HepG2 (cell line): ENCODE data around the gene BCL2L13. TPM values are rescaled to one million over a fixed set of nuclear protein-coding genes. Genes with fewer than 3 reads are reported as not detected.

ENCODE experiments used
- CCAR2 ChIP-seq: fragments of 200-400 bp; formaldehyde crosslinking; optimal IDR thresholded peaks from 2 replicates; pipeline ENCODE3; 2018; ENCODE audit warnings: low read depth, mild to moderate bottlenecking, low read length, moderate library complexity
- FOSL2 ChIP-seq: sonication (generic); formaldehyde crosslinking; IDR thresholded peaks from 2 replicates; pipeline ENCODE4 v1.4.0; 2020; ENCODE audit warnings: missing genetic modification reagents
- GABPA ChIP-seq, 2 experiments: IDR thresholded peaks; 2 replicates each; pipeline ENCODE4 v1.6.1; 2011 to 2016; ENCODE audit warnings: low read depth in 2 of 2, low read length in 1 of 2, missing biosample characterization in 1 of 2, missing genetic modification characterization in 1 of 2
- HNRNPH1 ChIP-seq: fragments of 200-400 bp; formaldehyde crosslinking; optimal IDR thresholded peaks from 2 replicates; pipeline ENCODE3; 2017; ENCODE audit warnings: mild to moderate bottlenecking, low read depth, low read length
- LBX2 ChIP-seq: sonication (generic); formaldehyde crosslinking; IDR thresholded peaks from 2 replicates; pipeline ENCODE4 v1.5.0; 2020; ENCODE audit warnings: missing genetic modification reagents, mild to moderate bottlenecking, borderline replicate concordance
- NAIF1 ChIP-seq: sonication (generic); formaldehyde crosslinking; IDR thresholded peaks from 2 replicates; pipeline ENCODE4 v1.5.0; 2020; ENCODE audit warnings: mild to moderate bottlenecking, missing genetic modification reagents, borderline replicate concordance
- NFKBIZ ChIP-seq: IDR thresholded peaks from 2 replicates; pipeline ENCODE4 v1.6.1; 2018; ENCODE audit warnings: missing genetic modification reagents, missing compliant biosample characterization
- REL ChIP-seq: sonication (generic); formaldehyde crosslinking; conservative IDR thresholded peaks from 2 replicates; pipeline ENCODE4 v1.8.0; 2022; ENCODE audit warnings: mild to moderate bottlenecking, missing genetic modification reagents, moderate library complexity
- RFX3 ChIP-seq: IDR thresholded peaks from 2 replicates; pipeline ENCODE4 v1.6.1; 2016; ENCODE audit warnings: missing biosample characterization, missing genetic modification reagents
- SCMH1 ChIP-seq: sonication (generic); formaldehyde crosslinking; IDR thresholded peaks from 2 replicates; pipeline ENCODE4 v1.9.0; 2021; ENCODE audit warnings: missing genetic modification reagents, mild to moderate bottlenecking, borderline replicate concordance
- SKIL ChIP-seq: sonication (generic); formaldehyde crosslinking; IDR thresholded peaks from 2 replicates; pipeline ENCODE4 v1.8.0; 2022; ENCODE audit warnings: missing genetic modification reagents, mild to moderate bottlenecking, moderate library complexity, borderline replicate concordance
- SNAPC2 ChIP-seq: sonication (generic); formaldehyde crosslinking; IDR thresholded peaks from 2 replicates; pipeline ENCODE4 v1.8.1; 2022; ENCODE audit warnings: mild to moderate bottlenecking, missing genetic modification reagents
- SOX6 ChIP-seq, 2 experiments: fragments of 450-650 bp in 1 of 2; sonication (generic) in 1 of 2; formaldehyde crosslinking in 1 of 2; IDR thresholded peaks; 2 replicates each; pipeline versions ENCODE4 v1.4.0 to v1.6.1; 2017 to 2020; ENCODE audit warnings: antibody characterized with exemption in 1 of 2, mild to moderate bottlenecking in 1 of 2, missing genetic modification reagents in 1 of 2
- SP140L ChIP-seq: sonication (generic); formaldehyde crosslinking; IDR thresholded peaks from 2 replicates; pipeline ENCODE4 v1.4.0; 2020; ENCODE audit warnings: missing genetic modification reagents, borderline replicate concordance
- TCF12 ChIP-seq, 2 experiments: fragments of 450-650 bp in 1 of 2; sonication (generic) in 1 of 2; formaldehyde crosslinking in 1 of 2; IDR thresholded peaks; 2 replicates each; pipeline versions ENCODE4 v1.6.1 to v1.8.0; 2017 to 2022; ENCODE audit warnings: antibody characterized with exemption in 1 of 2, mild to moderate bottlenecking in 1 of 2, missing genetic modification reagents in 1 of 2, moderate library complexity in 1 of 2
- TMF1 ChIP-seq: sonication (generic); formaldehyde crosslinking; IDR thresholded peaks from 2 replicates; pipeline ENCODE4 v1.8.1; 2022; ENCODE audit warnings: low read depth, missing genetic modification reagents
- TP53 ChIP-seq: sonication (generic); formaldehyde crosslinking; conservative IDR thresholded peaks from 2 replicates; pipeline ENCODE4 v1.4.0; 2020; ENCODE audit warnings: missing genetic modification reagents
- ZBTB44 ChIP-seq: sonication (generic); formaldehyde crosslinking; IDR thresholded peaks from 2 replicates; pipeline ENCODE4 v1.4.0; 2020; ENCODE audit warnings: missing genetic modification reagents
- ZC3H4 ChIP-seq: sonication (generic); formaldehyde crosslinking; IDR thresholded peaks from 2 replicates; pipeline ENCODE4 v1.4.0; 2020; ENCODE audit warnings: missing genetic modification reagents, borderline replicate concordance
- ZNF770 ChIP-seq: sonication (generic); formaldehyde crosslinking; IDR thresholded peaks from 2 replicates; pipeline ENCODE4 v1.5.0; 2020; ENCODE audit warnings: mild to moderate bottlenecking, missing genetic modification reagents
- polyA plus RNA-seq, 8 experiments: library from polyadenylated mRNA; depleted of rRNA in 3 of 8; stranded (reverse) in 7 of 8; unstranded in 1 of 8; fragments of >200 nt; fragmentation: Illumina TruSeq in 4 of 8; extraction: Trizol in 4 of 8; gene quantifications; 2 replicates each; pipeline versions ENCODE4 v1.2.1 to v1.2.3, GENCODE V29; 2011 to 2016; ENCODE audit warnings: low read depth in 4 of 8, missing spikeins in 1 of 8, mixed read lengths in 1 of 8; ENCODE audit not compliant: insufficient read depth in 1 of 8
- total RNA-seq, 5 experiments: library from RNA; depleted of rRNA; stranded (reverse); fragments of >200 nt; fragmentation: Illumina TruSeq; extraction: Trizol; gene quantifications; 2 replicates each; pipeline ENCODE4 v1.2.3, GENCODE V29; 2016; ENCODE audit warnings: low read depth in 1 of 5

BCL2L13 gene
- total and polyA plus RNA-seq, 2 of the 13 experiments (the other 11 are each of a cell fraction or from before 2014, with no cell fraction given) = 13.5 to 14.6 TPM

- TF ChIP-seq ZBTB44 (no peak), FOSL2 (CRISPR knock-in tag) (peak; percentile 71), SKIL (CRISPR knock-in tag) (no peak), LBX2 (CRISPR knock-in tag) (no peak), ZNF770 (peak; percentile 27; the same call in 1 of the 2 replicates), NFKBIZ (CRISPR knock-in tag) (no peak), TCF12 (IDR thresholded peaks at IDR 0.05) (no peak), TCF12 (CRISPR knock-in tag; IDR thresholded peaks at IDR 0.05) (0 out of 2 replicates have a peak, but pooled peaks have one; percentile 31), TP53 (no peak; the same call in 1 of the 2 replicates), RFX3 (CRISPR knock-in tag) (no peak), SOX6 (IDR thresholded peaks at IDR 0.05) (no peak), SOX6 (CRISPR knock-in tag; IDR thresholded peaks at IDR 0.05) (peak; percentile 67; the same call in 1 of the 2 replicates), ZC3H4 (CRISPR knock-in tag) (no peak), TMF1 (CRISPR knock-in tag) (no peak; the same call in 1 of the 2 replicates), HNRNPH1 (peak; percentile 28), REL (CRISPR knock-in tag) (no peak; the same call in 1 of the 2 replicates), CCAR2 (no peak), SNAPC2 (CRISPR knock-in tag) (no peak), GABPA (IDR thresholded peaks at IDR 0.05; ENCODE audit: low read depth, low read length) (peak; percentile 77), GABPA (CRISPR knock-in tag; IDR thresholded peaks at IDR 0.05; ENCODE audit: low read depth) (peak; percentile 93), NAIF1 (CRISPR knock-in tag) (no peak), SCMH1 (CRISPR knock-in tag) (no peak), SP140L (no peak)
These were observed at the start of gene BCL2L13 (continued) for GRCh38 chr22:17638432-17639246.
